Mucosa of gallbladder (tissue), 1 donor: Measurements from ENCODE around the gene NHSL1. TPM values are rescaled to one million over a fixed set of nuclear protein-coding genes. Genes with fewer than 3 reads are reported as not detected.
A peak's percentile ranks its signal among the peaks of the same experiment; 100 is the strongest.

Source experiments
- DNase-seq: peaks from one replicate; pipeline ENCODE4 v3.0.0-alpha.2; 2020; ENCODE audit warnings: low spot score
- total RNA-seq: library from RNA; stranded (reverse); gene quantifications from one replicate; pipeline ENCODE4 v1.2.1, GENCODE V29; 2021
- donor health status: DM: no; HTN: no; CAD: no.

Gene NHSL1, protein sequence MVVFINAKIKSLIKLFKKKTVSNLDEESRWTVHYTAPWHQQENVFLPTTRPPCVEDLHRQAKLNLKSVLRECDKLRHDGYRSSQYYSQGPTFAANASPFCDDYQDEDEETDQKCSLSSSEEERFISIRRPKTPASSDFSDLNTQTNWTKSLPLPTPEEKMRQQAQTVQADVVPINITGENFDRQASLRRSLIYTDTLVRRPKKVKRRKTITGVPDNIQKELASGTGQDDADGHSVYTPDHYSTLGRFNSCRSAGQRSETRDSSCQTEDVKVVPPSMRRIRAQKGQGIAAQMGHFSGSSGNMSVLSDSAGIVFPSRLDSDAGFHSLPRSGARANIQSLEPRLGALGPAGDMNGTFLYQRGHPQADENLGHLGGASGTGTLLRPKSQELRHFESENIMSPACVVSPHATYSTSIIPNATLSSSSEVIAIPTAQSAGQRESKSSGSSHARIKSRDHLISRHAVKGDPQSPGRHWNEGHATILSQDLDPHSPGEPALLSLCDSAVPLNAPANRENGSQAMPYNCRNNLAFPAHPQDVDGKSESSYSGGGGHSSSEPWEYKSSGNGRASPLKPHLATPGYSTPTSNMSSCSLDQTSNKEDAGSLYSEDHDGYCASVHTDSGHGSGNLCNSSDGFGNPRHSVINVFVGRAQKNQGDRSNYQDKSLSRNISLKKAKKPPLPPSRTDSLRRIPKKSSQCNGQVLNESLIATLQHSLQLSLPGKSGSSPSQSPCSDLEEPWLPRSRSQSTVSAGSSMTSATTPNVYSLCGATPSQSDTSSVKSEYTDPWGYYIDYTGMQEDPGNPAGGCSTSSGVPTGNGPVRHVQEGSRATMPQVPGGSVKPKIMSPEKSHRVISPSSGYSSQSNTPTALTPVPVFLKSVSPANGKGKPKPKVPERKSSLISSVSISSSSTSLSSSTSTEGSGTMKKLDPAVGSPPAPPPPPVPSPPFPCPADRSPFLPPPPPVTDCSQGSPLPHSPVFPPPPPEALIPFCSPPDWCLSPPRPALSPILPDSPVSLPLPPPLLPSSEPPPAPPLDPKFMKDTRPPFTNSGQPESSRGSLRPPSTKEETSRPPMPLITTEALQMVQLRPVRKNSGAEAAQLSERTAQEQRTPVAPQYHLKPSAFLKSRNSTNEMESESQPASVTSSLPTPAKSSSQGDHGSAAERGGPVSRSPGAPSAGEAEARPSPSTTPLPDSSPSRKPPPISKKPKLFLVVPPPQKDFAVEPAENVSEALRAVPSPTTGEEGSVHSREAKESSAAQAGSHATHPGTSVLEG (N-terminal part only)
- total RNA-seq, result 44.3 TPM

DNA sequence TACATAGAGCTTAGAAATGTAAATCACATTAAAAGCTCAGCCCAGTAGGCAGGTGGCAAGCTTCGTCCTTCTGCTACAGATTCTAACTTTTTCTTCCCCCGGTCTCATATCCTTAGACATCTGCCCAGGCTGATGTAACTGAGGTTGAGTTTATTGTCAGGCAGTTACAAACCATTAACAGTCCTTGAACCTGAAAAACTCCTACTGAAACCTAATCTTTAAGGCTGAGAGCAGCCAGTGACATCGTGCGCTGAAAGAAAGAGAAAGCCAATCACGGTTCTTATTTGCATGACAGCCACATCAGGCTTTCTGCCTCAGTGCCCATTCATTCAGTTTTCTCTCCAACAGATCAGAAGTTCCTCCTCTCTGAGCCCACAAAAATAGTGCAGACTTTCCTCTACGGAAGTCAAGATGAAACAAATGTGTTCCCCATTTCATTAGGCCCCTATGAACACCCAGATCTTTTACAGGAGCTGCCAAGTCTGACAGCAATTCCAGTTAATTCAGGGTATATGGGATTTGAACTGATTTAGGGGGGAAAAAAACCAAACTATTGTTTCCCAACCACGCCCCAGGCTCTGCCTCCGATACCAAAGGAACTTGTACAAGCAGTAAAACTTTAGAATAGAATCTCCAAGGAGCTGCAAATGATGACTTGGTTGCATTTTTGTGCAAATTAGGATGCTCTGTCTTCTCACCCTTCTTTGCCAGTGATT lies at the start of gene NHSL1:
NHSL1 (minus strand) TSS at position 192 of the 716 bp plus-strand sequence. CDS start 204 bp downstream, outside the sequence.
- DNase-seq, result peak; percentile 31

DNA sequence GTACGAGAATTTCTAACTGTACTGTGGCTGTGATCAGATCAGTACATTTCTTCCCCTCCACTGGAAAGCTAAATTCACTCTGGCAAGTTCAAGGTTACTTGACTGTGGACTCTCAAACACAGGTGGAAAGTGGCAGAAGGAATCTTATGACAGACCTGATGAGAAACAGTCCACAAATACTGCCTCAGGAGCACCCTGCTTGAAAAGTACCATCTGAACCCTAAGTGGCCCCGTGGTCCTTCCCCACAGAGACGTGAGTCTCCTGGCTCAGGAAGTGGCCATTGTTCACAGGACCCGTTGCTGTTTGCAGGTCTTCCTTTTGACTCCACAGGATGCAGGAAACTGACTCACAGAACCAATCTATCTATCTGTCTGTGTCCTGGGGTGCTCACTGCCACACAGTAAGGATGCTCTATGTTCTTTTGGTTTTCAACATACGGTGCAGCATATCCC lies 47.5 kb upstream of the NHSL1 start:
- DNase-seq, result no peak

GRCh38 chr6:138545621-138545980 lies 46.3 kb upstream of the NHSL1 start:
- peak; percentile 20 for DNase-seq

DNA sequence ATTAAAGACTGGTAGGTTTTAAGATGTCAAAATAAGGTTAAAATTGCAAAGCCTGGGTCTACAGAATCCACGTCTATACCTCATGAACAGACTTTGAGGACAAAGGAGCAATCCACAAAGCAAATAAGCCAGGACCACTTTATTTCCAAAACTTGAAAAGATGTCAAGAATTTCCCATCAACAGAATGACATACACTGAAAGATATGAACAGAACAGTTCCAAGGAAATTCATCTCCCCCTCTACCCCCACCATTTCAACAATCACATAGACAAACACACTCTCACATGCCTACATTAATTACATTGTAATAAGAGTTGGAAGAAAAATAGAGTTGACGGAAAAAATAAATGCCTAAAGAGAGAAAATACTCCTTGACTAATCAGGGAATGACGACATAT lies 45.2 kb upstream of the NHSL1 start:
- DNase-seq, result no peak

- DNase-seq, result no peak
Observed at GRCh38 chr6:138543657-138544056, 44.4 kb upstream of the NHSL1 start.

DNA sequence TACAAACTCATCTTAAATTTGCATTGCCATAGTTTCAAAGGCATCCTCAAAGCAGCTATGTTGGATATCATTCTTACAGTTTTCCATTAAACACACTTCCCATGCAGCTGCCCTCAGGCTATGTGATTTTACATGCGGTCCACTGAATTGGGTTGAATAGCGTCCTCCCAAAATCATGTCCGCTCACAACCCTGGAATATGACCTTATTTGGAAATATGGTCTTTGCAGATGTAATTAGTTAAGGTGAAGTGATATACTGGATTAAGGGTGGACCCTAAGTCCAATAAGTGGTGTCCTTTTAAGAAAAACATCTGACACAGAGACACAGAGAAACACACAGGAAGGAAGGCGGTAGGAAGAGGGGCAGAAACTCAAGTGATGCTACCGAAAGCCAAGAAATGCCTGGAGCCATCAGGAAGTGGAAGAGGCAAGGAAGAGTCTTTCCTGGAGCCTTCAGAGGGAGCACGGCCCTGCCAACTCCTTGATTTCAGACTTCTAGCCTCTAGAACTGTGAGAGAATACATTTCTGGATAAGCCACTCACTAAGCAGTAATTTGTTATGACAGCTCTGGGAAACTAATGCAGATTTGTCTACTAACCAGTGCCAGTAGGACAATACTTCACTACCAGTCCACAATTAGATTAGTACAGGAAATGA lies 42.7 kb upstream of the NHSL1 start:
- no peak for DNase-seq

- no peak for DNase-seq
Observed at GRCh38 chr6:138540468-138540867, 41.2 kb upstream of the NHSL1 start.

DNA sequence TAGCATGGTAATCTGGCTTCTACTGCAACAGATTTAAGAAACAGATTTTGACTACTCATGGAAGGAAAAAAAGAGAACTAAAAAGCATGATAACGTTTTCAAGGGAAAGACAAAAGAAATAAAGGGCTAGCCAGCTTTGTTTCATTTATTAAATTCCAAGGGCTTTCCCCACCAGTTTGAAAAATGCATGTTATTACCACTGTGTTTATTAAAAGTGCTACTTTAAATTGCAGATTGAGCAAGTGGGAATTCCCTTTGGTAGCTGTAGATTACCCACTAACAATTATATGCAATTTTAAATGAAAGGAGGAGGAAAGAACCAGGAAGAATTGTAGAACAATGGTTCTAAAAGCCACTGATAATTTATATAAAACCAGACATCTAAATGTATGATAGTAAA lies 40.6 kb upstream of the NHSL1 start:
- DNase-seq, result no peak

- no peak for DNase-seq
Observed at GRCh38 chr6:138538390-138539031, 39.2 kb upstream of the NHSL1 start.

DNA sequence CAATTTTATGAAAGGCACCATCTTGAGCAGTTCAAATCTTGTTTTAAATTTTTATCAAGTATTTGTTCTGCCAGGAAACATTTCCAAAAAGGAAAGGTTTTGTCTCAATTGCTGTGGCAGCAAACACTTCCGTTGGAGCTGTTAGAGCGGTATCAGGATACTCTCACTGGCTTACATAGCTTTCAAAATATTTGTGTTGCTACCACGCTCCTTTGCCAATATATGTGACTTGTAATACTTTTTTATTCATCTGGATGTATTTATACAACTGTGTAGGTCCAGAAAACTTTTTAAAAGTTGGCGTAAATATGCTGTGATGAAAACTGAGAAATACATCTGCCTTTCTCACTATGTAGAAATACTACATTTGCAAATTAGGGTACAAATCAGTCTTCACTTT lies 37.8 kb upstream of the NHSL1 start:
- no peak for DNase-seq

GRCh38 chr6:138535728-138536455 lies 36.6 kb upstream of the NHSL1 start:
- DNase-seq, result no peak

- DNase-seq, result no peak
Observed at GRCh38 chr6:138533667-138534066, 34.4 kb upstream of the NHSL1 start.

DNA sequence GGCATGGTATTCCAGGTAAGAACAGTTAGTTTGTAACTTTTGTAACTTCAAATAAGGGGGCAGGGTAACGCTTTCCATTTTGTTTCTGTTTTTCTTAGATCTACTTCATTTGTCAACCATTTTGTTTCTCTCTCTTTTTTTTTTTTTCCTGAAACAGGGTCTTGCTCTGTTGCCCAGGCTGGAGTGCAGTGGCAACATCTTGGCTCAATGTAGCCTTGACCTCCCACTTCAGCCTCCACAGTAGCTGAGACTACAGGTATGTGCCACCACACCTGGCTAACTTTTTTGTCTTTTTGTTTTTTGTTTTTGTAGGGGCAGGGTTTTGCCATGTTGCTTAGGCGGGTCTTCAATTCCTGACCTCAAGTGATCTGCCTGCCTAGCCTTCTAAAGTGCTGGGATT lies 32.1 kb upstream of the NHSL1 start:
- no peak for DNase-seq

GRCh38 chr6:138529478-138529877 lies 30.2 kb upstream of the NHSL1 start:
- no peak for DNase-seq

GRCh38 chr6:138528956-138529355 lies 29.7 kb upstream of the NHSL1 start:
- no peak for DNase-seq

DNA sequence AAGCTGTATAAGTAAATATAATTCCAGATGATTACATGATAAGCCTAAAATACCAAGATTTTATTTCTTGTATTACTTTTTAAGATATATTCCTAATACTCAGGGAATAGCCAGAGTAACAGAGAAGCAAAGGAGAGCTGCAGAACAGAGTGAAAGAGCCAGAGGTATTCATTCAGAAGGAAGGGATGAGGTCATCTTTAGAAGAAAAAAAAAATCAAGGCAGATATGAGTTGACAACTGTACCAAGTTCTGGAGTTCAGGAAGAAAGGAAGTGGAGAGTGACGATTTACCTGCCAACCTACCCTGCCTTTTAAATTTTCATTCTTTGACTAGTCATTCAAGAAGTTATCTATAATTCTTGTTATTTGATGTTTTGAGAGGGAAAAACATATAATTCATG lies 28.8 kb upstream of the NHSL1 start:
- no peak for DNase-seq

DNA sequence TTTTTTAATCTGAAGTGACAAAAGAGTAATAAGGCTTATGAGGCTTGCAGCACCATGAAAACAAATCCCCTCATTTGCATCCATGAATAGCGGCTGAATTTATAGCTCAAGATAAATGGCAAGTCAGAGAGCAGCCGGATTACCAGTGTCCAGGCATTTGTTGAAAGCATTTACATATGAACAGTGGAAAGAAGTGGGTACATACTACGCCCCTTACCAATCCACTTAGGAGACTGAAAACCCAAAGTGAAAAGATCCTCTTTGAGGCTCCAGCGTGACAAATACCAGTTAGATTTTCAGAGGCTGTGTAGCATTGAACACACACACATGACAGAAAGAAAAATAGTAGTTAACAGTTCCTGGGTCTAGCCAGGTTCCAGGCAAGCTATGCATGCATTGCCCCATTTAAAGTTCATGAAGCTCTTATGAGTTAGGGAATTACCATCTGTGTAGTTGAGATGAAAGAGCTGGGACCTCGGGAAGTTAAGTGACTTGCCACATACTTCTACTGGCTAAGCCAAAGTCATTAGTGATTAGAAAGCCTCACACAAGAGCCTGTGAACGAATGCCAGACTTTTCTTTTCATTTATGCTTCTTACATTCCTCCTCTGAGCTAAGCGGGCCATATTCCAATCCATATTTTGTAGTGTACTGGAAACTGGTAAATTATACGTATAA lies 28.3 kb upstream of the NHSL1 start:
- DNase-seq, result no peak

- no peak for DNase-seq
Observed at GRCh38 chr6:138526822-138527235, 27.5 kb upstream of the NHSL1 start.

DNA sequence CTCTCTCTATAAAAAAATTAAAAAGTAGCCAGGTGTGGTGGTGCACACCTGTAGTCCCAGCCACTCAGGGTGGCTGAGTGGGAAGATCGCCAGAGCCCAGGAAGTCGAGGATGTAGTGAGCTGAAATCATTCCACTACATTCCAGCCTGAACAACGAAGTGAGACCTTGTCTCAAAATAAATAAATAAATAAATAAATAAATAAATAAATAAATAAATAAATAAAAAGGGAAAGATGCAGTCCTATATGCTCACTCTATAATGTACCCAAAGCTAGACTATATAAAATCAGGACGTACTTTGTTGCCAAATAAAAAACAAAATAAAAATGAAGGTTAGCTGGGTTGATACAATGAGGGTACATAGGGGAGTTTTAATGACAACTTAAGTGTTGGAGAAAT lies 26.1 kb upstream of the NHSL1 start:
- no peak for DNase-seq
